Fibroblast of lung (primary cell): ENCODE measurements around the gene DPP6.

Source experiments
- CTCF ChIP-seq, 2 donors: IDR thresholded peaks in 1 of 2; conservative IDR thresholded peaks in 1 of 2; 1 replicate in 1 of 2; 2 replicates in 1 of 2; pipeline ENCODE4 v1.5.1; 2011 to 2012; ENCODE audit warnings: low read length in 2 of 2, control low read depth in 1 of 2, inconsistent platforms in 1 of 2, low read depth in 1 of 2, mild to moderate bottlenecking in 1 of 2
- EZH2 ChIP-seq: IDR thresholded peaks from 2 replicates; pipeline ENCODE4 v1.5.1; 2012; ENCODE audit warnings: low read length, control low read depth, mild to moderate bottlenecking; ENCODE audit errors: missing control alignments

- TF ChIP-seq EZH2 (no peak), CTCF (conservative IDR thresholded peaks at IDR 0.05 in 1 of 2, IDR thresholded peaks at IDR 0.05 in 1 of 2; ENCODE audit: low read depth in 1 of 2, low read length in 2 of 2) (no peak)
These were observed 190.5 kb downstream of the DPP6 start for GRCh38 chr7:154242709-154243108.
